ENCODE data around the gene ATXN1.
A peak's percentile ranks its signal among the peaks of the same experiment; 100 is the strongest.

The ATXN1 gene

GRCh38 chr6:16523606-16524379 lies 237.5 kb downstream of the ATXN1 start:
- no peak for TF ChIP-seq CTCF (IDR thresholded peaks at IDR 0.05; ENCODE audit: borderline replicate concordance, insufficient read depth, low read depth, low read length)

GRCh38 chr6:16522937-16523336 lies 238.3 kb downstream of the ATXN1 start:
- no peak overlapping the region for H3K4me3 ChIP-seq (ENCODE audit: low read depth, low read length)
- no peak for TF ChIP-seq CTCF (IDR thresholded peaks at IDR 0.05; ENCODE audit: borderline replicate concordance, insufficient read depth, low read depth, low read length)

More at GRCh38 chr6:16523606-16524379, 237.5 kb downstream of the ATXN1 start:
- no peak overlapping the region for H3K4me3 ChIP-seq (ENCODE audit: low read depth, low read length)

DNA sequence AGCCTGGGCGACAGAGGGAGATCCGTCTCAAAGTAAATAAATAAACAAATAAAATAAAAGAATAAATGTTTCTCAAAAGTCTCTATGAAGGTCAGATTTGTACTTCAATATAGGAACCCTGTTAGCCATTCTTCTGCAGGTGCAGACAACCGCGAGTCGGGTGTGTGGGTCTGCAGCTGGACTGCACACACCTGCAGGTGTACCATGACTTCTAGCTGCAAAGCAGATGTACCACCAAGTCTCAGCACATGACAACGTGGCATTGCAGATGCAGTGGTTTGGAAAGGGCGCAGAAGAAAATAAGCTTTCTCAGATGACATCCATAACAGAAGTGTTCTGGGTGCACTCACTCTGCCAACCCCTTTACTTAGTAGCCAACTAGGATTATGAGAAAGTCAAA lies 239.7 kb downstream of the ATXN1 start:
- no peak for TF ChIP-seq CTCF (IDR thresholded peaks at IDR 0.05; ENCODE audit: borderline replicate concordance, insufficient read depth, low read depth, low read length)
- H3K4me3 ChIP-seq (ENCODE audit: low read depth, low read length) = no peak overlapping the region

DNA sequence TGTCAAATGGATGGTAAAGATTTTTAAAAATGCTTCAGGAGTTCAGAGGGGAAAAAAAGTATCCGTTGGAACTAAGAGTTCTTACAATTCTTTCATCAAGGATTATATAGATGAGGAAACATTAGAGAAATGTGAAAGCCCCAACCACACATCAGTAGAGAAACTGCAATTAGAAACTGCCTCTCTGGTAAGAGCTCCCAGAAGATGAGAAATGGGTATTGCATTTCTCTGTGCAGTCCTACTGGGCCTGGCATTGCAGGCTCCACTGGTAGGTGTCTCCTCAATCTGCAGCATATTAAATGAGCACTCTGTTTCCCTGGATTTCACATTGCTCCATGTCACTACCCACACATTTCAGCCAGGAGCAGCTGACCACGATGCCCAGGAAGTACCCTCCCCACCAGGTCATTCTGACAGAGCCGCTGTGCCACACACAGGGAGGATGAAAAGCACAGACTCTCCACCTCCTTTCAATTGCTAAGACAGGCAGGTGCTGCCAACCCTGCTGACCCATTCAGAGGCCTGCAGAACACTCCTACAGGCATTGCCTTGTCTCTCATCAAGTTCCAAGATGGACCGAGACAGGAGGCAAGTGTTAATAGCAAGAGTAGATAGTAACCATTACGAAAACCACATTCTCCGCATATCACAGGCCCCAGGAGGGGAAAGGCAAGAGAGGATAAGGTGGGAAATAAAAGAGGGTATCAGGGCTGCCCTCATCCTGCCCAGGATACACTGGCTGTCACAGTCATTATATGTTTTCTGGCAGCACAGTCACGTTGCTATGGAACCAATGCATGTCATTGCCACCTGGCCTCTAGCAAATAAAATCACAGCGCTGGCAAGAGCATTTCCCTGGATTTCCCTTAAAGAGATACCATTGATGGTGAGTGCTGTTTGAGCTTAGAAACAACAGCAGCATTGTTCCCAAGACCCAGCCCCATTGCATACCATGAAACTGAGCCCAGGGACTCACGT lies 241.7 kb downstream of the ATXN1 start:
- no peak for TF ChIP-seq CTCF (IDR thresholded peaks at IDR 0.05; ENCODE audit: borderline replicate concordance, insufficient read depth, low read depth, low read length)
- no peak overlapping the region for H3K4me3 ChIP-seq (ENCODE audit: low read depth, low read length)

- no peak overlapping the region for H3K4me3 ChIP-seq (ENCODE audit: low read depth, low read length)
- 0 out of 2 replicates have a peak, but pooled peaks have one; percentile 16 for TF ChIP-seq CTCF (IDR thresholded peaks at IDR 0.05; ENCODE audit: borderline replicate concordance, insufficient read depth, low read depth, low read length)
Measured at GRCh38 chr6:16518265-16518664, 243.0 kb downstream of the ATXN1 start.

GRCh38 chr6:16514249-16514648 lies 247.0 kb downstream of the ATXN1 start:
- no peak overlapping the region for H3K4me3 ChIP-seq (ENCODE audit: low read depth, low read length)
- TF ChIP-seq CTCF (IDR thresholded peaks at IDR 0.05; ENCODE audit: borderline replicate concordance, insufficient read depth, low read depth, low read length) = peak; percentile 52; the same call in 1 of the 2 replicates

Measured in GM12875 (cell line).